Bronchial epithelial cell (primary cell): Measurements from ENCODE around the gene RUNX2. TPM values are rescaled to one million over a fixed set of nuclear protein-coding genes. Genes with fewer than 3 reads are reported as not detected.

Experiments
- DNase-seq: peaks from one replicate; pipeline ENCODE4 v3.0.0-alpha.2; 2010; ENCODE audit warnings: low read depth
- FAIRE-seq: peaks from 2 replicates; lab custom pipeline; 2011; peaks lifted over from hg19 to GRCh38; lab: Jason Lieb, UNC
- H3K27me3 ChIP-seq: 2 replicates; pipeline ENCODE4 v1.5.1; 2011; ENCODE audit warnings: low read length; ENCODE audit not compliant: control insufficient read depth, insufficient read depth
- H3K36me3 ChIP-seq: 2 replicates; pipeline ENCODE4 v1.5.1; 2011; ENCODE audit warnings: low read length; ENCODE audit not compliant: control insufficient read depth, insufficient read depth
- H3K4me3 ChIP-seq: 2 replicates; pipeline ENCODE4 v1.5.1; 2011; ENCODE audit warnings: mild to moderate bottlenecking, low read depth, low read length, control low read depth
- total RNA-seq: library from RNA; depleted of rRNA; stranded (reverse); fragments of >200 nt; gene quantifications from 2 replicates; pipeline ENCODE4 v1.2.1, GENCODE V29; 2014
- TF ChIP-seq, protein P1 (sequence below): IDR thresholded peaks from 2 replicates; pipeline ENCODE4 v1.5.1; 2011; ENCODE audit warnings: mild to moderate bottlenecking, moderate library complexity, low read length, control low read depth, inconsistent platforms; ENCODE audit not compliant: insufficient read depth, severe bottlenecking

RUNX2 gene
- total RNA-seq, 1 donor from 2014 or later: 0.79 TPM

DNA sequence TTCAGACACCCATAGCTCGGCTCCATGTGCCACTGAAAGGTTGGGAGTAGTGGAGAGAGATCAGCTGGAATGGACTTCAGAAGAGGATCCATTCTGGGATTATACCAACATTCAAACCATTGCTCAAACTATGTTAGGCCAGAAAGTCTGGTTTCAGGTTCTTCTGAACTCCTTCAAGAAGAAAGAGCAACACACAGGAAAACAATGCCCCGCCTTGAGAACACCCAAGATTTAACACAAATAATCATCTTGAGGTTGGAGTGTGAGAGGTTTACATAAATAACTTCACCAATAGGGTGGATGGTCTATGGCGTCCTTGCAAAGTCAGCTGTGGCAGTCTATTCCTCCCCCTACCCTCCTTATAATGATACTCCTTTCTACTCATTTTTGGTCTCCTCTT lies 261.2 kb downstream of the RUNX2 start:
- DNase-seq (peak; percentile 22), FAIRE-seq (no peak)
- Histone ChIP-seq H3K27me3 (no peaks in the 10 kb centered on the region), H3K36me3 (no peaks in the 10 kb centered on the region), H3K4me3 (no peak overlapping the region)
- TF ChIP-seq, protein P1, sequence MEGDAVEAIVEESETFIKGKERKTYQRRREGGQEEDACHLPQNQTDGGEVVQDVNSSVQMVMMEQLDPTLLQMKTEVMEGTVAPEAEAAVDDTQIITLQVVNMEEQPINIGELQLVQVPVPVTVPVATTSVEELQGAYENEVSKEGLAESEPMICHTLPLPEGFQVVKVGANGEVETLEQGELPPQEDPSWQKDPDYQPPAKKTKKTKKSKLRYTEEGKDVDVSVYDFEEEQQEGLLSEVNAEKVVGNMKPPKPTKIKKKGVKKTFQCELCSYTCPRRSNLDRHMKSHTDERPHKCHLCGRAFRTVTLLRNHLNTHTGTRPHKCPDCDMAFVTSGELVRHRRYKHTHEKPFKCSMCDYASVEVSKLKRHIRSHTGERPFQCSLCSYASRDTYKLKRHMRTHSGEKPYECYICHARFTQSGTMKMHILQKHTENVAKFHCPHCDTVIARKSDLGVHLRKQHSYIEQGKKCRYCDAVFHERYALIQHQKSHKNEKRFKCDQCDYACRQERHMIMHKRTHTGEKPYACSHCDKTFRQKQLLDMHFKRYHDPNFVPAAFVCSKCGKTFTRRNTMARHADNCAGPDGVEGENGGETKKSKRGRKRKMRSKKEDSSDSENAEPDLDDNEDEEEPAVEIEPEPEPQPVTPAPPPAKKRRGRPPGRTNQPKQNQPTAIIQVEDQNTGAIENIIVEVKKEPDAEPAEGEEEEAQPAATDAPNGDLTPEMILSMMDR: no peak

DNA sequence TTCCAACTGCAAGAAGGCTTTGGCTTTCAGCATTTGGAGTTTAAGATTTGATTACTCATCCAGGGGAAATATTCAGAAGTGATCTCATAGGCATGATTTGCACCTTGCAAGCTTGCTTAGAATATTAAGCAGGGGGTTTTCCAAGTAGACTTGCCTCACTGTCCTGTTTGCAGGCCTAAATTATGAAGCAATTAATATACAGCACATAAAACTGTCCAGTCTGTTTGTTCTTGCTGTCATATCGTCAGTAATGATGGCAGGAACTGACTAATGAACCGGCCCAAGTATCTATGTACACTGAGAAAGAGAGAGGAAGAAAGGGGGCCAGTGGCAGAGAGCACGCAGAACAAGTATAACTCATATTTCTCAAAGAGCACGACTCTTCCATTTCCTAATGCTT lies 262.1 kb downstream of the RUNX2 start:
- no peaks in the 10 kb centered on the region for H3K27me3 ChIP-seq
- TF ChIP-seq, protein P1: no peak
- DNase-seq (peak; percentile 99), FAIRE-seq (no peak)
- H3K36me3 ChIP-seq: no peaks in the 10 kb centered on the region
- no peak overlapping the region for H3K4me3 ChIP-seq

DNA sequence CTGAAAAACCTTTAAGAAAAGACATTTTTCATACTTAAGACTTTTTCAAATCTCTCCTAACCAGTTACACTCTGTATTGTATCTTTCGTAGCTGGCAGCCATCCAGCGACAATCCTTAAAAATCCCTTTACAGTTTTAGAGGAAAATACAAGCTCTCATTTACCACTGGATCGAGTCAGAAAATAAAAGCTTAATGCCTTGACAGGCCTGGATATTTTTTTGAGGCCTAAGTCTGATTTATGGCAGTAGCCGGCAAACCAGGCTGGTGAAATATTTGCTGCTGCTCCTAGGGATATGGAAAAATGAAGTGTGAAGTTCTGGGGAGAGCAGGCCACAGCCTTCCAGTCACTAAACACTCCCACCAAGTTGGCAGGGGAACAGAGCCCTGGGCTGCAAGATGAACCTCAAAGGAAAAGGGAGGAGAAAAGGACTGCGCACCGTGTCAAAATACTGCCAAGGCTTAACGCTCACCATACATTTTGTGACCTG lies 262.6 kb downstream of the RUNX2 start:
- Histone ChIP-seq H3K36me3 (no peaks in the 10 kb centered on the region), H3K4me3 (no peak overlapping the region), H3K27me3 (no peaks in the 10 kb centered on the region)
- TF ChIP-seq, protein P1: no peak
- FAIRE-seq (no peak), DNase-seq (no peak)

DNA sequence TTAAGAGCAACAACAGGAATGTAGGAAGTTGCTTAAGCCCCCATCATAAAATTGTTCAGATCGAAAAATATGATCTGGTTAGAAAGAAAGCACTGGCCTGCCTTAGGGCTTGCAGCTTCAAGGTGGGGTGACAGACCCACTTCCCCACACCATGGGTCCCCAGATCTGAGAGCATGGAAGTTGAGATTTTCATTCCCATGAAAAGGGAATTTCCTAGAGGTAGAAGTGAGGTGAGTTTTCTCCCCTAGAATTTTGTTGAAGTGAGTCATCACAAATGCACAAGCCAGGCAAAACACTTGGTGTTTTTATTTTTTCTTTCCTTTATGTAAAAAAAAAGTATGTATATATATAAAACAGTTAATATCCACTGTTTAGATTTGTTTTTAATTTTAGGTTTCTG lies 263.2 kb downstream of the RUNX2 start:
- Histone ChIP-seq H3K36me3 (no peaks in the 10 kb centered on the region), H3K4me3 (no peak overlapping the region), H3K27me3 (no peaks in the 10 kb centered on the region)
- FAIRE-seq (no peak), DNase-seq (peak; percentile 81)
- TF ChIP-seq, protein P1: no peak

DNA sequence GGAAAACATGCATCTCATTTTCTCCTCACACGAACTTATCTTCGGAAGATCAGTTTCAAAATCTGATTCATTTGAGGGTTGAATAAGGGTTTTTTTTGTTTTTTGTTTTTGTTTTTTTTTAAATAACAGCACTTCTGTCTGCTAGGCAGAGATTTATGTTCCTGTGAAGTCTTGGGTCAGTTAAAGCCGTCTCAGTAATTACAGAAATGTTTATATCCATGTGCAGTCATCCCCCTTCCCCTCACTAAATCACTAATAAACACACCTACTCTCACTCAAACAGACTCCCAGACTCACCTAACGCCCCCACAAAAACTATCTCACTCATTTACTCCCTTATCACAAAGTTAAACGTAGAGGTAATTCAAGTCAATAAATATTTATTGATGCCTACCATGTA lies 263.8 kb downstream of the RUNX2 start:
- TF ChIP-seq, protein P1: no peak
- no peaks in the 10 kb centered on the region for H3K36me3 ChIP-seq
- FAIRE-seq: no peak
- H3K4me3 ChIP-seq: no peak overlapping the region
- H3K27me3 ChIP-seq: no peaks in the 10 kb centered on the region
- DNase-seq: no peak

DNA sequence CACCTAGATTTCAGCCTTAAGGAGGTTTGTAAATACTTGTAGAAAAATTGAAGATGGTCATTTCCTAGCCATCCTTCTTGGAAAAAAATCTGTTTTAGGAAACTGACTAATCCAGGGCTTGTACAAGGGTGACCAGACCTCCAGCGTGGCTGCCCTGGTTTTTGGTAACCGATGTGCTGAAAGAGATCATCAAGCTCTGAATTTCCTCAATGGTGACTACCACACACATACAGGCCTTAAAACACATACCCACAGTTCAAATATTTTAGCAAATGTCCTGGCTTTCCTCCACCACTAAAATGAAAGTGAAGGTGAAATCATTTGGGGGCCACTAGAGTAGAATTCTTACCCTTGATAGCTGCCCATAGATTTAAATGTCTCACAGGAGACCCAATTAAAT lies 264.9 kb downstream of the RUNX2 start:
- Histone ChIP-seq H3K4me3 (no peak overlapping the region), H3K27me3 (no peaks in the 10 kb centered on the region), H3K36me3 (no peaks in the 10 kb centered on the region)
- DNase-seq (no peak), FAIRE-seq (no peak)
- TF ChIP-seq, protein P1: no peak
